HG03575 (cell line): Measurements from ENCODE around the gene MGAT3.

ENCODE experiments used
- ATAC-seq: cut with Tn5 transposase; IDR thresholded peaks from one replicate; pipeline ENCODE4 v1.9.1; 2021; ENCODE audit not compliant: unreplicated experiment, insufficient number of reproducible peaks, low FRiP score; ENCODE audit errors: extremely low read depth

Gene MGAT3

DNA sequence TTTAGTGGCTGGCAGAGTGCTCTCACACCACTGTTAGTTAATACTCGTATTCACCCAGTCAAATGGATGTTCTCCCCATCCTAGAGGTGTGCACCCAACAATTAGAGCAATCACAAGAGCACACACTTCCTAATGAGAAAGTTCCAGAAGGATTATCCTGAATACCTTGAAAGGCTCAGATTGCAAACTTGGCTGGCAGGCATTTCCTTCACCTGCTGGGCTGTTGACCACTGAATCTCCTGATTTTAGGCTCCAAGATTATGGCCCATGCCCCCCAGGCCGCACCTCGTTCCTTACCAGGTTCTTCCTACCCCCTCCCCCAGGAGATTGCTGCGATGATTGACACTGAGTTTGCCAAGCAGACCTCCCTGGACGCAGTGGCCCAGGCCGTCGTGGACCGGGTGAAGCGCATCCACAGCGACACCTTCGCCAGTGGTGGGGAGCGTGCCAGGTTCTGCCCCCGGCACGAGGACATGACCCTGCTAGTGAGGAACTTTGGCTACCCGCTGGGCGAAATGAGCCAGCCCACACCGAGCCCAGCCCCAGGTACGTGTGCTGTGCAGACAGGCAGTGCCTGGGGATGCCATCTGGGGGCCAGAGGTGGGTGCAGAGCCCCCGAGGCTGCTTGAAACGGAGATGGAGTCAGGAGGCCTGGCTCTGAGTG, 30.3 kb upstream of the MGAT3 start:
- no peak for ATAC-seq

DNA sequence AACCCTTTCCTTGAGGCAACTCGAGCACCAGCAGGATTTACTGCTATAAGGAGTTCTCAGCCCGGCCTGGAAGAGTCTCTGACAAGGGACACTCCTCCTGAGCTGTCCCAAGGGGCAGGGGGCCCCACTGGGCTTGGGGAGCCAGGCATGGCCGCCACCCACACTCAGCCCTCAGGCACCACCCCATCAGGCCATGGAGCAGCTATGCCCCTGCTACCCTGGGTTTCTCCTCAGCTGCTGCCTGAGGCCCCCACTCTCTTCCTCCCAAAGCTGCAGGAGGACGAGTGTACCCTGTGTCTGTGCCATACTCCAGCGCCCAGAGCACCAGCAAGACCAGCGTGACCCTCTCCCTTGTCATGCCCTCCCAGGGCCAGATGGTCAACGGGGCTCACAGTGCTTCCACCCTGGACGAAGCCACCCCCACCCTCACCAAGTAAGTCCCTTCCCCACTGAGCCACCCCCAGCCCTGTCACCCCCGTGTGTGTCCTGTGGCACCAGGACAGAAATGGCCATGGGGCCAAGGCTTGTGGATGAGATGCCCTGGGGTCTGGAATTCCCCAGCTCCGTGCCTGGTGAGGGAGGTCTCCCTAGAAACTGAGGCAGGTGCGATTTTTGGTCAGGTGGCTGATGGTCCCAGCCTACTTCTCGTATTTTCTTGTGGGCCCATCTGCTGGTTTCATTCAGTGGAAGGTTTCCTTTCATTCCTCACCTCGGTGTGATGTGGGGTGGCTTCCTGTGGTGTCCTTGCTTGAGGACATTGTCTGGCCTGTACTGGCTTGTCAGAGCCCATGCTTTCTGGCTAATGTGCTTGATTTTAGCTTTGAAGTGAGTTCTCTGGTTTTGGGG, 28.8 kb upstream of the MGAT3 start:
- ATAC-seq: no peak

- no peak for ATAC-seq
These were observed 28.2 kb upstream of the MGAT3 start for GRCh38 chr22:39428597-39429071.

DNA sequence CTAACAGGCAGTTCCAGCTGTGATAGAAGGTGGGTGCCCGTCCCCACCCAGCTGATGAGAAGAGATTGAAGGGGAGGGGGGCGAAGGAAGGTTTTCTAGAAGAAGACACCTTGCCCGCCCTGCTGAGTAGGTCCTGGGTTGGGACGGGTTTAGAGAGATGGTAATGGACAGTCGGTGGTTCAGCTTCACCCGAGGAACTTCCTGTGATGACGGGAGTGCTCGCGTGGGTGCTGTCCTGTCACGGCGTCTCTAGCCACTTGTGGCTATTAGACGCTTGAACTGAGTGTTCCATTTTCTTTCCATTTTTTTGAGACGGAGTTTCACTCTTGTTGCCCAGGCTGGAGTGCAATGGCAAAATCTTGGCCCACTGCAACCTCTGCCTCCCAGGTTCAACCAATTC, 27.6 kb upstream of the MGAT3 start:
- no peak for ATAC-seq

DNA sequence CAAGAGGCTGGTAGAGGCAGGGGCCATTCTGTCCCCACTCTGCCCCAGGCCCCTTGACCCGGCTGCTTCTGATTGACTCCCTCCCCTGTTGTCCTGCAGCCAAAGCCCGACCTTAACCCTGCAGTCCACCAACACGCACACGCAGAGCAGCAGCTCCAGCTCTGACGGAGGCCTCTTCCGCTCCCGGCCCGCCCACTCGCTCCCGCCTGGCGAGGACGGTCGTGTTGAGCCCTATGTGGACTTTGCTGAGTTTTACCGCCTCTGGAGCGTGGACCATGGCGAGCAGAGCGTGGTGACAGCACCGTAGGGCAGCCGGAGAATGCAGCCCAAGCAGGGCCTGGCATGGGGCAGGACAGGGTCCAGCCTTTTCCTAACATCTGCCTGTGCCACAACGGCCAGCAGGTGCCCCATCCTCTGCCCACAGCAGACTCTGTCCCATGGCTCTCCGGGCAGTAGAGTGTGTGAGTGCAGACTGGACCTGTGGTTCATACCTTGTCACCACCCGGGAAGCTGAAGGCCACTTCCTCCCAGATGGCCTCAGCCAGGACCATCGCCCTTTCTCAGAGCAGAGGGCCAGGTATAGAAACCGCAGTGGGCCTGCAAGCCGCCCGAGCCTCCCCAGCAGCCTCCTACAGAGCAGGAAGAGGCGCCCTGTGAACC, 26.8 kb upstream of the MGAT3 start:
- no peak for ATAC-seq

DNA sequence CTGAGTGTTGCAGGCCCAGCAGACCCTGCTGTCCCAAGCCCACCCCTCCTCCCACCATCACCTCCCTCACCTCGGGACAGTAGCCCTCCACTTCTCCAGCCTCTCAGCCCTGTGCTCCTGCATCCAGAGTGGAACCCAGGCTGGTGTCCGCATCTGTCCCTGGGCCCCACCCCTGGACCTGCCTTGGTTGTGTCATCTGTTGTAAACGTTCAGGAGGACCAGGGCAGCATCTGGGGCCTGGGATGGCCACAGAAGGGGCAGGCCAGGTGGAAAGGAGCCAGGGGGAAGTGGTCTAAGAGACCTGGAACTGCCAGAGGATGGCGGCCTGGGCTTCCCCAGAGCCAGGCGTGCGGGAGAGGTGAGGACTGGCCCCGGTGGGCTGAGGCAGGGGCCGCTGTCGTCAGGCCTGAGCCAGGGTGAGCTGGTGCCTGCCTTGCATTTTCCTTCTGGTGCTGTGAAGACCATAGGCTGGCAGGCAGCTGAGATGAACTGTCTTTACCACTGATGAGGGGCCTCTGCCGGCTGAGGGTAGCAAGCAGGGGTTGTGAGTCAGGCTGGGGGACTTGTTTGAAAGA, 26.1 kb upstream of the MGAT3 start:
- no peak for ATAC-seq

GRCh38 chr22:39431216-39431801, 25.5 kb upstream of the MGAT3 start:
- ATAC-seq: no peak

GRCh38 chr22:39431821-39432251, 25.0 kb upstream of the MGAT3 start:
- no peak for ATAC-seq

GRCh38 chr22:39432361-39432811, 24.4 kb upstream of the MGAT3 start:
- ATAC-seq: no peak

- ATAC-seq: no peak
These were observed 23.2 kb upstream of the MGAT3 start for GRCh38 chr22:39433476-39434242.

DNA sequence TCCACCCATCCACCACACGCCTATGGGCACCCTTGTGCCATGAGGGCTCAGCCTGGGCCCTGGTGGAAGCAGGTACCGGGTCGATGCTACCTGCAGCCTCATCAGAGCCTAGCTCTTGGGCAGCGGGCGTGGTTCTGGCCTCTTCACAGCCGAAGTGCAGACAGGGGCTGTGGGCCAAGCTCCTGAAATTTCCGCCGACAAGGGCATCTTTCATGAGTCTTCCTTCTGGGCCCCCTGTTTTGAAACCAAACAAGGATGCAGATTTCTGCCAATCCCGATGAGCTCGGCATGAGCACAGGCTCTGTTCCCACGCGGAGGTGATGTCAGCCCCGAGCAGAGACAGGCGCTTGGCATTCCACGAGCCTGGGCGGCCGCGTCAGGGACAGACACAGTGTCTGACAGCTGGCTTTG, 22.6 kb upstream of the MGAT3 start:
- no peak for ATAC-seq

DNA sequence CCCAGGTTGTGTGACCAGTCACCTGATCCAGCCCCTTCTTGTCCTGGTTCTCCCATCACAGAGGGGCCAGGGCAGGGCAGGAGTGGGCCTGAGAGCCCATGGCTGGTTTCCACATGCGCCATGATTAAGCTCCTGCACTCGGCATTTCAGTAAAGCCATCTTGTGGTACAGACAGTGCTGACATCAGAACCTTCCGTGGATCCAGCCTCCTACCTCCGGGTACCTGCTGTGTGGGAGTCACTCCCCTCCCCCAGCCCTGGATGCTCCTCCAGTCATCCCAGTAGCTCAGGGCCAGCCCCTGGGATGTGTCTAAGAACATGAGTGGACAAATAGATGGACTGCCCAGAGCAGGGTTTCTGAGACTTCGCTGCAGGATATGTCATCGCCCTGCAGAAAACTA, 22.1 kb upstream of the MGAT3 start:
- no peak for ATAC-seq

DNA sequence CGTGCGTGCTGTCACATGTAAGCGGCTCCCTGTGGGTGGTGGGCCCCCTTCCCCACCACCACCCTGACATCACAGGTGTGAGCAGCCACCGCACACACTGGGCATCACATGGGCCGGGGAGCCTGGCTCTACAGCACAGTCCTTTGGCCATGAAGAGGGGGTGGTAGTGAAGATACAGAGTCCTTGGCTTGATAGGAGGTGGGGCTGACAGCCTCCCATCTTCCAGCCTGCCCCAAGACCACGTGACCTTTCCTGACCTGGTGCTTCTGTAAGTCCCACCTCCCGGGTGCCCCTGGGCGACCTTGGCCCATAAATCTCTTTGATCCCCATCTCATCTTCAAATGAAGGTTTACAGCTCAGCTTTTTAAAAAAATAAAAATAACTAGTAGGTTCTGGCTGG, 21.2 kb upstream of the MGAT3 start:
- no peak for ATAC-seq

GRCh38 chr22:39437791-39438704, 18.8 kb upstream of the MGAT3 start:
- no peak for ATAC-seq

DNA sequence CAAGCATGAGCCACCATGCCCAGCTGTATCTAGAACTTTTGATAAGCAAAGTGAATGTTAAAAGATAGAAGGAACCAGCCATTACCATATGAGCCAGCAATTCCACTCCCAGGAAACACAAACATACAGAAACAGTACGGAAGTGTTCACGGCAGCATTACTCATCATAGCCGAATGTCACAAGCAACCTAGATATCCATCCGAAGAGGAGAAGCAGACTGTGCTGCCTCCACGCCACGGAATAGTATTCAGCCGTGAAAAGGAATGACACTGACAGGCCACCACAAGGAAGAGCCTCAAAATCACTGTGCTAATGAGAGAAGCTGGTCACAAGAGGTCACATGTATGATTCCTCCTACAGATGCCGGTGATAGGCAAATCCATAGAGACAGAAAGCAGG, 17.6 kb upstream of the MGAT3 start:
- no peak for ATAC-seq

- no peak for ATAC-seq
These were observed 13.4 kb upstream of the MGAT3 start for GRCh38 chr22:39443398-39443797.

DNA sequence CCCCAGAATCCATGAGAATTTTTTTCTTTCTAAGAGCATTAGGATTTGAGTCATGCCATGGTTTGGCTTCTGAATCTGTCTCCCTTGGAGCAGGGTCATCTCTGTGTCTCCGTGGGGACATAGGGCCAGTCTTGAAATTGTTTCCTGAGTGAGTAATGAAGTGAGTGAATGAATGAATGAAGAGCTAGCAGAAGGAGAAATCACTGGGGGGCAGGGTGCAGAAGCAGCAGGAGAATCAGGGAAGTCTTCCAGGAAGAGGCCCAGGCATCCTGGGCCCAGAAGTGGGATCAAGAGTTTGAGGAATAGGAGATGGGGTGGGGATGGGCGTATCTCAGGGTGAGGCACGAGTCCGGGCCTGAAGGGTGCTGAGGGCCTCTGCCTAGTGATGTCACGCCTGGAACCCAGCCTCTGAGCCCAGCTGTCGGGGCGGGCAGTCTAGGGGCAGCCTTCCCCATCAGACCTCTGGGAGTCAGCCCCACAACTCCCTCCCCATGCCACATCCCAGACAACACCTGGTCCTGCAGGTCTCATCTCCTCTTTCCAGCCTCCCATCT, 12.5 kb upstream of the MGAT3 start:
- ATAC-seq: no peak
